Uterus (tissue), 4 donors: ENCODE results near the gene MRPS24. TPM values are rescaled to one million over a fixed set of nuclear protein-coding genes. Genes with fewer than 3 reads are reported as not detected.

Experiments
- DNase-seq, 2 donors: peaks; one replicate each; pipeline ENCODE4 v3.0.0-alpha.2; 2019 to 2020
- H3K27ac ChIP-seq, 2 donors: fragments of 200-600 bp; sonication (generic); 1 replicate in 1 of 2; 2 replicates in 1 of 2; pipeline ENCODE4 v1.5.1; 2016 to 2018
- H3K27me3 ChIP-seq, 2 donors: fragments of 200-600 bp; sonication (generic); one replicate each; pipeline ENCODE4 v1.5.1; 2018 to 2019; ENCODE audit warnings: control low read depth in 1 of 2
- H3K36me3 ChIP-seq, 2 donors: fragments of 200-600 bp; sonication (generic); one replicate each; pipeline ENCODE4 v1.5.1; 2019; ENCODE audit warnings: control low read depth in 1 of 2
- H3K4me1 ChIP-seq, 2 donors: fragments of 200-600 bp; sonication (generic); one replicate each; pipeline ENCODE4 v1.5.1; 2018 to 2019; ENCODE audit warnings: control low read depth in 1 of 2
- H3K4me3 ChIP-seq, 2 donors: fragments of 200-600 bp; sonication (generic); 1 replicate in 1 of 2; 2 replicates in 1 of 2; pipeline ENCODE4 v1.5.1; 2018 to 2019; ENCODE audit warnings: mild to moderate bottlenecking in 1 of 2
- H3K9me3 ChIP-seq, 2 donors: fragments of 200-600 bp; sonication (generic); one replicate each; pipeline ENCODE4 v1.5.1; 2019; ENCODE audit warnings: control low read depth in 1 of 2
- CTCF ChIP-seq, 4 experiments: fragments of 200-600 bp in 2 of 4; fragments of 450-650 bp in 2 of 4; sonication (generic) in 2 of 4; IDR thresholded peaks; one replicate each; pipeline ENCODE4 v1.5.1; 2016 to 2019; ENCODE audit warnings: antibody characterized with exemption in 4 of 4, mild to moderate bottlenecking in 2 of 4, moderate library complexity in 1 of 4
- POLR2A ChIP-seq, 2 donors: fragments of 450-650 bp; IDR thresholded peaks; one replicate each; pipeline ENCODE4 v1.6.1; 2016; ENCODE audit warnings: antibody characterized with exemption in 2 of 2, mild to moderate bottlenecking in 1 of 2, moderate library complexity in 1 of 2
- intact Hi-C: fragments of 100-400 bp; cut with DNase I; formaldehyde crosslinking; loops from one replicate; pipeline ENCODE4 v1.15.1; 2023; ENCODE audit warnings: low total_unique reads
- total RNA-seq, 4 donors: library from RNA; depleted of rRNA in 3 of 4; stranded (reverse); fragments of >200 nt in 3 of 4; gene quantifications; one replicate each; pipeline versions ENCODE4 v1.1.0 to v1.2.4, GENCODE V29; 2014 to 2023
- donor health status: DM: yes; HTN: yes; CAD: no.

MRPS24 gene
- total RNA-seq, 4 donors from 2014 or later: 34.2 to 134 (median 91.1) TPM

- Histone ChIP-seq H3K4me1 (no peaks in the 10 kb centered on the region), H3K4me3 (no peak overlapping the region), H3K36me3 (no peaks in the 10 kb centered on the region), H3K27ac (no peak overlapping the region), H3K27me3 (no peaks in the 10 kb centered on the region), H3K9me3 (no peaks in the 10 kb centered on the region)
- no peak for TF ChIP-seq CTCF (IDR thresholded peaks at IDR 0.05)
- TF ChIP-seq POLR2A (IDR thresholded peaks at IDR 0.05): no peak
- intact Hi-C loops: no loop called here
- DNase-seq: no peak
Measured at GRCh38 chr7:43856316-43856715, 13.0 kb downstream of the MRPS24 start.

- no peak for TF ChIP-seq POLR2A (IDR thresholded peaks at IDR 0.05)
- no peak for TF ChIP-seq CTCF (IDR thresholded peaks at IDR 0.05)
- H3K4me1 ChIP-seq: no peaks in the 10 kb centered on the region
- intact Hi-C loops: no loop called here
Measured at GRCh38 chr7:43855176-43855575, 14.1 kb downstream of the MRPS24 start.

DNA sequence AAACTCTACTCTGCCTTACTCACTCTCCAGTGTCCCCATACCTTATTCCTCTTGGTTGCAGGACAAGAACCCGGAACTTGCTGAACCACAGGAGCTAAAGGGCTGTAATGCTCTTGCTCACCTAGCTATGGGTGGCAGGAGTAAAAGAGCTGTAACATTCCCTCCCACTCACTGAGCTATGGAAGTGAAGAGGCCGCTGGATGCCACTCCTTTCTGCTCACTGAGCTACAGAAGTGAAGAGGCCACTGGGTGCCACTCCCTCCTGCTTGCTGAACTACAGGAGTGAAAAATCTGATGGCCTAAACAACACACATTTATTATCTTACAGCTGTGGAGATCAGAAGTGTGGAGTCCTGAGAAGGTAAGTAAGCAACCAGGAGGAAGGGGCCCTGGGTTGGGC lies 17.5 kb downstream of the MRPS24 start:
- no peaks in the 10 kb centered on the region for H3K27me3 ChIP-seq
- H3K36me3 ChIP-seq: no peaks in the 10 kb centered on the region
- no peaks in the 10 kb centered on the region for H3K4me1 ChIP-seq
- intact Hi-C loops: no loop called here
- no peak overlapping the region for H3K4me3 ChIP-seq
- H3K9me3 ChIP-seq: no peaks in the 10 kb centered on the region
- no peak overlapping the region for H3K27ac ChIP-seq
- TF ChIP-seq POLR2A (IDR thresholded peaks at IDR 0.05) (no peak), CTCF (IDR thresholded peaks at IDR 0.05) (no peak)
- no peak for DNase-seq

More at GRCh38 chr7:43855176-43855575, 14.1 kb downstream of the MRPS24 start:
- Histone ChIP-seq H3K27ac (no peak overlapping the region), H3K27me3 (no peaks in the 10 kb centered on the region), H3K9me3 (no peaks in the 10 kb centered on the region), H3K36me3 (no peaks in the 10 kb centered on the region), H3K4me3 (no peak overlapping the region)
- DNase-seq: no peak

- Histone ChIP-seq H3K27ac (no peak overlapping the region), H3K9me3 (no peaks in the 10 kb centered on the region), H3K27me3 (no peaks in the 10 kb centered on the region), H3K4me3 (no peak overlapping the region), H3K36me3 (no peaks in the 10 kb centered on the region), H3K4me1 (no peaks in the 10 kb centered on the region)
- TF ChIP-seq CTCF (IDR thresholded peaks at IDR 0.05): no peak
- TF ChIP-seq POLR2A (IDR thresholded peaks at IDR 0.05): no peak
- no peak for DNase-seq
- intact Hi-C loops: no loop called here
Measured at GRCh38 chr7:43850348-43851116, 18.8 kb downstream of the MRPS24 start.

DNA sequence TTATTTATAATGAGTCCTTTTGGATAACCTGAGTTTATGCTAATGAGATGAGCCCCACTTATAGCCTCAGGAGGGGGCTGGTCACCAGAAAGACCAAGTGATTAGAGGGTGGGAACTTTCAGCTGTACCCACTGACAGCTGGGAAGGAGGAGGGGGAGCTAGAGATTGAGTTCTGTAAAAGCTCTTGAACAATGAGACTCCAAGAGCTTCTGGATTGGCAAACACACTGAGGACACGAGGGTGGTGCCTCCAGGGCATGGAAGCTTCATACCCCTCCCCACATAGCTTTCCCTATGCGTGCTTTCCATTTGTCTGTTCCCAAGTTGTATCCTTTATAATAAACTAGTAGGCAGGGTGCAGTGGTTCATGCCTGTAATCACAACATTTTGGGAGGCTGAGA lies 20.3 kb downstream of the MRPS24 start:
- intact Hi-C loops: no loop called here
- no peak overlapping the region for H3K4me3 ChIP-seq
- no peaks in the 10 kb centered on the region for H3K4me1 ChIP-seq
- no peak for DNase-seq
- TF ChIP-seq CTCF (IDR thresholded peaks at IDR 0.05) (no peak), POLR2A (IDR thresholded peaks at IDR 0.05) (no peak)
- H3K9me3 ChIP-seq: no peaks in the 10 kb centered on the region
- no peak overlapping the region for H3K27ac ChIP-seq
- H3K27me3 ChIP-seq: no peaks in the 10 kb centered on the region
- no peaks in the 10 kb centered on the region for H3K36me3 ChIP-seq
